Measurements from ENCODE around the gene RIPOR3. TPM values are rescaled to one million over a fixed set of nuclear protein-coding genes. Genes with fewer than 3 reads are reported as not detected.

The RIPOR3 gene
- total RNA-seq, 4 donors from 2014 or later: 1.3 to 9.7 (median 3.3) TPM

DNA sequence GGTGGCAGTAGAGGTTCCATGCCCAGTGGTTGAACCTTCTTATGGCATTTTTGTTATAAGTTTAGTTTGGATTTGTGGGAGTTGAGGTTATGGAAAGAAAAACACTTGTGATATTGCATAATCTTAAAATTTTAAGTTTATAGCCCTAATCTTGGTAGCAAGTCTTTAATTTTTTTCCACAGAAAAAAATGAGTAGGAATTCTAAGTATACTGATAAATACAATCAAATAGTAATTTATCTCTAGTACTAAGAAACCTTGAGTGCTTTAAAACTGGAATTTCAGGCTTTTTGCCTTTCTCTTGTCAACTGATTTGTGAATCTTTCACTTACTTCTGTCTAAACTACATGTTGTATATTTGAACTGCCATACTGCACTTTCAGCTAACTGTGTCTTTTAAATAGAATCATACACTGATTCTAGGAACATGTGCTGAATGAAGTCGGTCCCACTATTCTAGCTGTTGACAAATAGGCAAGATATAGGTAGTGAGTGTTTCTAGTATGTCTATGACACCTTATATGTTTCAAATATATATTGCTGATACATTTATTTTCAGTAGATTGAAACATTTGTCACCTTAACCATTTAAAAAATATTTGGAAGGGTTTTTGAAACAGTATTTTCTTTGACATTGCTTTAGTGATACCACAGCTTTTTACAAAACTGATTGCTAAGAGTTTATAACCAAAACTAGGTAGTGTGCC is 42.5 kb upstream of the RIPOR3 start:
- Histone ChIP-seq H3K4me1 (peaks cover 12 to 63% (median 32%) of the 10 kb centered on the region in 3 donors), H3K36me3 (peaks cover 0 to 3% (median 0%) of the 10 kb centered on the region in 3 donors), H3K4me3 (peak overlapping the region in 3 of 4 donors; percentile 37 to 86 (median 64)), H3K27ac (peak overlapping the region in 1 of 4 donors; percentile 92), H3K27me3 (no peaks in the 10 kb centered on the region), H3K9me3 (no peaks in the 10 kb centered on the region)
- no peak for DNase-seq
- intact Hi-C loops (cut with DNase I): no loop called here
- TF ChIP-seq, protein P1, sequence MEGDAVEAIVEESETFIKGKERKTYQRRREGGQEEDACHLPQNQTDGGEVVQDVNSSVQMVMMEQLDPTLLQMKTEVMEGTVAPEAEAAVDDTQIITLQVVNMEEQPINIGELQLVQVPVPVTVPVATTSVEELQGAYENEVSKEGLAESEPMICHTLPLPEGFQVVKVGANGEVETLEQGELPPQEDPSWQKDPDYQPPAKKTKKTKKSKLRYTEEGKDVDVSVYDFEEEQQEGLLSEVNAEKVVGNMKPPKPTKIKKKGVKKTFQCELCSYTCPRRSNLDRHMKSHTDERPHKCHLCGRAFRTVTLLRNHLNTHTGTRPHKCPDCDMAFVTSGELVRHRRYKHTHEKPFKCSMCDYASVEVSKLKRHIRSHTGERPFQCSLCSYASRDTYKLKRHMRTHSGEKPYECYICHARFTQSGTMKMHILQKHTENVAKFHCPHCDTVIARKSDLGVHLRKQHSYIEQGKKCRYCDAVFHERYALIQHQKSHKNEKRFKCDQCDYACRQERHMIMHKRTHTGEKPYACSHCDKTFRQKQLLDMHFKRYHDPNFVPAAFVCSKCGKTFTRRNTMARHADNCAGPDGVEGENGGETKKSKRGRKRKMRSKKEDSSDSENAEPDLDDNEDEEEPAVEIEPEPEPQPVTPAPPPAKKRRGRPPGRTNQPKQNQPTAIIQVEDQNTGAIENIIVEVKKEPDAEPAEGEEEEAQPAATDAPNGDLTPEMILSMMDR (IDR thresholded peaks at IDR 0.05): no peak
- no peak for TF ChIP-seq POLR2A (IDR thresholded peaks at IDR 0.05)
- 60 to 64% methylated on average over 1 of the region's 1 CpG for WGBS, 2 donors

DNA sequence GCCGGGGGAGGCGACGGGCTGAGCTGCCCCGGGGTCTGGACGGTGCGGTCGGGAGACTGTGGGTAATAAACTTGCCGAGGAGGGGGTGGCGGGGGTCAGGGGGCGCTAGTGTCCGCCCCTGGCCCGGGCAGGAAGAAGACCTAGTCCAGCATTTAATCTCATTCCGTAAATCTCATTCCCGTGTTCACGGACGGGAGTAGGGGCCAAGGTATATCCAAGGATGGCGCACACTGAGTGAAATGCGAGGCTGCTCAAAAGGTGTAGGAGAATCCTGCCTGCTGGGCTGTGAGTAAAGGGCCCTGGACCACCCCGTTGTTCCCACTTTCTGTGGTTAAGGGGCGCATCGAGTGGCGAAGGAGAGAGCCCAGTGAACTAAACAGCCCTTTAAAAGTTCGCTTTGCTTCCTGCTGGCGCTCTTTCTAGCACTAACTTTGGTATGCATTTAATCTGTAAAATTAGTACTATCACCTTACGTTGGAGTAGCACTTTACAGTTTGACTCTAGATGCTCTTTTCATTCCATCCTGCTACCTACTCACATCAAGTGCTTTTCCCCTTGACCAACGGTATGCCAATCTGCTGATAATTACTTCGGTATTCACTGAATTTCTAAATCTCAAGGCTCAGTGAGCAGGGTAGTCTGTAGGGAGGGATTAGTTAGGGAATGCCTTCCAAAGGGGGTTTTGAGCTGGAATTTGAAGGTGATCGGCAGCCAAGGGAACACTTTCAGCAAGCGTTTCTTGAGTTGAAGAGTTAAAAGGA is 40.8 kb upstream of the RIPOR3 start:
- TF ChIP-seq, protein P1 (IDR thresholded peaks at IDR 0.05): no peak
- no peak for TF ChIP-seq POLR2A (IDR thresholded peaks at IDR 0.05)
- Histone ChIP-seq H3K4me1 (peaks cover 12 to 79% (median 39%) of the 10 kb centered on the region in 3 donors), H3K4me3 (peak overlapping the region; percentile 64 to 93 (median 90)), H3K9me3 (no peaks in the 10 kb centered on the region), H3K27ac (peak overlapping the region; percentile 87 to 95 (median 90)), H3K36me3 (peaks cover 0 to 3% (median 0%) of the 10 kb centered on the region in 3 donors), H3K27me3 (no peaks in the 10 kb centered on the region)
- intact Hi-C loops (cut with DNase I): no loop called here
- no peak for DNase-seq
- 9 to 14% methylated on average over 17 to 22 of the region's 29 CpGs for WGBS, 2 donors

DNA sequence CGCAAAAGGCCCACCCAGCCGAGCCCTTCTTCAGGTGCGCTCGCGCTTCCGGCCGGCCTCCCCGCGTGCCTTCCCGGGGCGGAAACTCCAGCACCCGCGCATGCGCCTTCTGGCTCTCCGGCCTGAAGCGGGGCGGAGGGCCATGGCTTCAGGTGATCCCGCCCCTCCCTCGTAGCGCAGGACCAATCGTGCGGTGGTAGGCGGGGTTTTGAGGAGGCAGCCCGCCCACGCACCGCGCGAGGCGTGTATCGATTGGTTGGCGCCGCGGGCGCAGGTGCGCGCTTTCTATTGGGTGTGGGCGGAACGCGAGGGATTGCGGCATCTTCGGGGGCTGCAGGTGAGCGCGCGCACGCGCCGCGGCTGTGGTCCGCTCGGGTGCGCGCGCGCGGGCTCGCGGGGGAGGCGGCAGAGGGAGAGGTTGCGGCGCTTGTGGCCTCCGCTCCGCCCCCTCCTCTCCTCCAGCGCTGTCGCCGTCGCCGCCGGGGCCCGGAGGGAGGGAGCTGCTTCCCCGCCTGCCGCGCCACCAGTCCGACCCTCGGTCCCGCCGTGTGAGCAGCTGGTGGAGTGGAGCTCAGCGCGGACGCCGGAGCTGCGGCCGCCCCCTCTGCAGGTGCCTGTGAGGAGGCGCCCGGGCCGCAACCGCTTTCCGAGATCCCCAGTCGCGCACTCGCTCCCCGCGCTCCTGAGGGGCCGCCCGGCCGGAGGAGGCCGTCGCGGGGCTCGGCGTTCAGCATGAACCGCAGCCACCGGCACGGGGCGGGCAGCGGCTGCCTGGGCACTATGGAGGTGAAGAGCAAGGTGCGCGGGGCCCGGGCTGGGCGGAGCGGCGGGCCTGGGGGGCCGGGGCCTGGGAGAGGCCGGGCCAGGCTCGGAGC is 40.0 kb upstream of the RIPOR3 start, which contains the start of gene PARD6B:
TSS of gene PARD6B (plus strand) at position 526 of the 875 bp plus-strand sequence. CDS start at position 733, 207 bp downstream.
- DNase-seq: peak; percentile 95
- H3K4me1 ChIP-seq: peaks cover 12 to 88% (median 39%) of the 10 kb centered on the region in 3 donors
- peak within 1 kb of the TSS; percentile 64 to 93 (median 90) for H3K4me3 ChIP-seq
- H3K9me3 ChIP-seq: no peaks in the 10 kb centered on the region
- peak within 1 kb of the TSS; percentile 87 to 95 (median 90) for H3K27ac ChIP-seq
- no peaks in the 10 kb centered on the region for H3K27me3 ChIP-seq
- H3K36me3 ChIP-seq: peaks cover 0 to 3% (median 0%) of the 10 kb centered on the region in 3 donors
- intact Hi-C loops (cut with DNase I): no loop called here
- TF ChIP-seq, protein P1 (IDR thresholded peaks at IDR 0.05): peak in 2 of 6 experiments; percentile 1 to 6
- peak in 3 of 4 donors; percentile 40 to 87 (median 66) for TF ChIP-seq POLR2A (IDR thresholded peaks at IDR 0.05)
- WGBS, 2 donors: 0% methylated on average over 7 of the region's 114 CpGs; no CpG with 5 or more reads in 1 of the 2 donors

DNA sequence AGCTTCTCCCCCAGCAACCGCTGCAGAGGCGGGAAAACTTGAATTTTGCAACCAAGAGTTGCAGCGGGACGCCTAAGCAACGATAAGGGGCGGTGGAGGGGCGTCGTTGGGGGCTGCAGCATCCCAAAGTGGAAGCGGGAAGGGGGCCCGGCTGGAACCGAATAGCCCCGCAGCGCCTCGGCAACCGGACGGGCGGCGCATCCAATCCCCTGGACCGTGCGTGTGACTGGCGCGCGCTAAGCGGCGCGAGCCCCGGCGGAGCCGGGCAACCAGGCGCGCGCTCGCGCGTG is 39.4 kb upstream of the RIPOR3 start:
- intact Hi-C loops (cut with DNase I): no loop called here
- H3K27me3 ChIP-seq: no peaks in the 10 kb centered on the region
- whole genome bisulfite sequencing, 2 donors: 7% methylated on average over 7 of the region's 35 CpGs; no CpG with 5 or more reads in 1 of the 2 donors
- TF ChIP-seq, protein P1 (IDR thresholded peaks at IDR 0.05): peak in 1 of 6 experiments; percentile 3
- TF ChIP-seq POLR2A (IDR thresholded peaks at IDR 0.05): no peak
- H3K27ac ChIP-seq: peak overlapping the region; percentile 82 to 92 (median 86)
- peak overlapping the region; percentile 64 to 93 (median 90) for H3K4me3 ChIP-seq
- no peaks in the 10 kb centered on the region for H3K9me3 ChIP-seq
- H3K36me3 ChIP-seq: peaks cover 0 to 3% (median 0%) of the 10 kb centered on the region in 3 donors
- no peak for DNase-seq
- peaks cover 12 to 88% (median 37%) of the 10 kb centered on the region in 3 donors for H3K4me1 ChIP-seq
